Suprapubic skin (tissue), 4 donors: ENCODE measurements around the gene MAP2K1. TPM values are rescaled to one million over a fixed set of nuclear protein-coding genes. Genes with fewer than 3 reads are reported as not detected.
"Not testable (repeated sequence)": the region's sequence is repeated elsewhere in the genome, so short reads cannot be mapped to it uniquely, and the experiment has no call there.

ENCODE experiments used
- DNase-seq, 2 donors: peaks; one replicate each; pipeline ENCODE4 v3.0.0-alpha.2; 2019; ENCODE audit warnings: low spot score in 2 of 2
- H3K27ac ChIP-seq: fragments of 200-600 bp; sonication (generic); one replicate; pipeline ENCODE4 v1.5.1; 2019
- H3K27me3 ChIP-seq: fragments of 200-600 bp; sonication (generic); one replicate; pipeline ENCODE4 v1.5.1; 2019
- H3K36me3 ChIP-seq: fragments of 200-600 bp; sonication (generic); one replicate; pipeline ENCODE4 v1.5.1; 2019
- H3K4me1 ChIP-seq: fragments of 200-600 bp; sonication (generic); one replicate; pipeline ENCODE4 v1.5.1; 2019
- H3K4me3 ChIP-seq: fragments of 200-600 bp; sonication (generic); one replicate; pipeline ENCODE4 v1.5.1; 2019; ENCODE audit warnings: mild to moderate bottlenecking
- H3K9me3 ChIP-seq: fragments of 200-600 bp; sonication (generic); one replicate; pipeline ENCODE4 v1.5.1; 2019
- CTCF ChIP-seq, 2 donors: fragments of 200-600 bp in 1 of 2; fragments of 450-650 bp in 1 of 2; sonication (generic) in 1 of 2; IDR thresholded peaks; one replicate each; pipeline ENCODE4 v1.5.1; 2016 to 2019; ENCODE audit warnings: antibody characterized with exemption in 2 of 2, mild to moderate bottlenecking in 1 of 2, moderate library complexity in 1 of 2
- EP300 ChIP-seq: sonication (generic); formaldehyde crosslinking; IDR thresholded peaks from one replicate; pipeline ENCODE4 v1.6.1; 2017; ENCODE audit warnings: antibody characterized with exemption
- POLR2A ChIP-seq, 2 donors: fragments of 450-650 bp; IDR thresholded peaks; one replicate each; pipeline ENCODE4 v1.6.1; 2017; ENCODE audit warnings: antibody characterized with exemption in 2 of 2, mild to moderate bottlenecking in 2 of 2, moderate library complexity in 2 of 2
- POLR2AphosphoS5 ChIP-seq, 3 donors: sonication (generic); formaldehyde crosslinking; IDR thresholded peaks; one replicate each; pipeline ENCODE4 v1.6.1; 2017; ENCODE audit warnings: antibody characterized with exemption in 3 of 3
- WGBS: methylation state at CpG from one replicate; pipeline ENCODE4 v1.1.5; 2018; 5-methylcytosine and 5-hydroxymethylcytosine counted together
- total RNA-seq, 4 donors: library from RNA; depleted of rRNA; stranded (reverse); fragments of >200 nt; gene quantifications; one replicate each; pipeline ENCODE4 v1.1.0, GENCODE V29; 2016

MAP2K1 gene
- total RNA-seq, 4 donors from 2014 or later, result 23.6 to 31.0 (median 27.9) TPM

GRCh38 chr15:66498501-66499386 lies 112.0 kb downstream of the MAP2K1 start:
- DNase-seq, result no peak
- Histone ChIP-seq H3K36me3 (peaks cover 61% of the 10 kb centered on the region), H3K9me3 (no peaks in the 10 kb centered on the region), H3K27me3 (no peaks in the 10 kb centered on the region), H3K4me1 (peaks cover 42% of the 10 kb centered on the region), H3K27ac (no peak overlapping the region), H3K4me3 (no peak overlapping the region)
- TF ChIP-seq POLR2A (IDR thresholded peaks at IDR 0.05) (no peak), POLR2AphosphoS5 (IDR thresholded peaks at IDR 0.05) (no peak), CTCF (IDR thresholded peaks at IDR 0.05) (no peak), EP300 (no peak)
- WGBS, result 37% methylated on average over 3 of the region's 3 CpGs

- H3K27ac ChIP-seq, H3K9me3 ChIP-seq, H3K27me3 ChIP-seq, H3K4me3 ChIP-seq, DNase-seq: not testable (repeated sequence)
- H3K4me1 ChIP-seq, result peaks cover 46% of the 10 kb centered on the region
- peaks cover 48% of the 10 kb centered on the region for H3K36me3 ChIP-seq
- WGBS, result 83% methylated on average over 7 of the region's 7 CpGs
Measured at GRCh38 chr15:66500346-66500745, 113.6 kb downstream of the MAP2K1 start.

- H3K27me3 ChIP-seq, result no peaks in the 10 kb centered on the region
- H3K27ac ChIP-seq, result no peak overlapping the region
- H3K4me3 ChIP-seq, result peak overlapping the region; percentile 81
- WGBS, result 72% methylated on average over 10 of the region's 10 CpGs
- H3K4me1 ChIP-seq, result peaks cover 46% of the 10 kb centered on the region
- no peaks in the 10 kb centered on the region for H3K9me3 ChIP-seq
- no peak for DNase-seq
- peaks cover 46% of the 10 kb centered on the region for H3K36me3 ChIP-seq
- TF ChIP-seq POLR2A (IDR thresholded peaks at IDR 0.05) (no peak), CTCF (IDR thresholded peaks at IDR 0.05) (no peak), POLR2AphosphoS5 (IDR thresholded peaks at IDR 0.05) (no peak)
Measured at GRCh38 chr15:66502491-66502890, 115.8 kb downstream of the MAP2K1 start.

- Histone ChIP-seq H3K4me1 (peaks cover 42% of the 10 kb centered on the region), H3K36me3 (peaks cover 46% of the 10 kb centered on the region), H3K4me3 (peak overlapping the region; percentile 81)
- not testable (repeated sequence) for H3K27me3 ChIP-seq, H3K9me3 ChIP-seq, DNase-seq, H3K27ac ChIP-seq
- 50% methylated on average over 13 of the region's 13 CpGs for WGBS
Measured at GRCh38 chr15:66503041-66503648, 116.4 kb downstream of the MAP2K1 start.

- no peaks in the 10 kb centered on the region for H3K9me3 ChIP-seq
- no peak for TF ChIP-seq EP300
- no peak for TF ChIP-seq CTCF (IDR thresholded peaks at IDR 0.05)
- no peak for TF ChIP-seq POLR2A (IDR thresholded peaks at IDR 0.05)
- TF ChIP-seq POLR2AphosphoS5 (IDR thresholded peaks at IDR 0.05), result no peak
- peak overlapping the region; percentile 81 for H3K4me3 ChIP-seq
- peaks cover 38% of the 10 kb centered on the region for H3K4me1 ChIP-seq
- H3K36me3 ChIP-seq, result peaks cover 40% of the 10 kb centered on the region
- no peak for DNase-seq
- no peaks in the 10 kb centered on the region for H3K27me3 ChIP-seq
- peak overlapping the region; percentile 84 for H3K27ac ChIP-seq
- WGBS, result under 1% methylated on average over 12 of the region's 12 CpGs
Measured at GRCh38 chr15:66503780-66504562, 117.3 kb downstream of the MAP2K1 start.
